Astrocyte (in vitro differentiated cells and primary cell): ENCODE measurements around the gene UBXN1. TPM values are rescaled to one million over a fixed set of nuclear protein-coding genes. Genes with fewer than 3 reads are reported as not detected.

Source experiments
- DNase-seq: peaks from one replicate; pipeline ENCODE4 v3.0.0-alpha.2; 2010; ENCODE audit warnings: low read depth
- FAIRE-seq: peaks from 2 replicates; lab custom pipeline; 2011; peaks lifted over from hg19 to GRCh38; lab: Jason Lieb, UNC
- H2AFZ ChIP-seq: 2 replicates; pipeline ENCODE4 v1.6.0; 2012; ENCODE audit warnings: low read depth, low read length, inconsistent platforms
- H3K27ac ChIP-seq: 2 replicates; pipeline ENCODE4 v1.5.1; 2011; ENCODE audit warnings: low read depth, low read length, inconsistent platforms
- H3K27me3 ChIP-seq: 2 replicates; pipeline ENCODE4 v1.6.0; 2011; ENCODE audit warnings: low read length, inconsistent platforms; ENCODE audit not compliant: insufficient read depth
- H3K36me3 ChIP-seq: 2 replicates; pipeline ENCODE4 v1.5.1; 2011; ENCODE audit warnings: low read length, inconsistent platforms; ENCODE audit not compliant: insufficient read depth
- H3K4me1 ChIP-seq: 2 replicates; pipeline ENCODE4 v1.5.1; 2011; ENCODE audit warnings: low read length, inconsistent platforms; ENCODE audit not compliant: insufficient read depth
- H3K4me2 ChIP-seq: 2 replicates; pipeline ENCODE4 v1.6.0; 2012; ENCODE audit warnings: low read length, inconsistent platforms
- H3K4me3 ChIP-seq: 2 replicates; pipeline ENCODE4 v1.5.1; 2011; ENCODE audit warnings: low read depth, mild to moderate bottlenecking, low read length, inconsistent platforms; ENCODE audit not compliant: insufficient read depth
- H3K79me2 ChIP-seq: 2 replicates; pipeline ENCODE4 v1.6.0; 2012; ENCODE audit warnings: mild to moderate bottlenecking, low read length, inconsistent platforms; ENCODE audit not compliant: insufficient read depth
- H3K9ac ChIP-seq: 2 replicates; pipeline ENCODE4 v1.6.0; 2012; ENCODE audit warnings: mild to moderate bottlenecking, low read length, inconsistent platforms
- H3K9me3 ChIP-seq: 2 replicates; pipeline ENCODE4 v1.5.1; 2012; ENCODE audit warnings: low read depth, mild to moderate bottlenecking, low read length, inconsistent platforms; ENCODE audit not compliant: insufficient read depth
- H4K20me1 ChIP-seq: 2 replicates; pipeline ENCODE4 v1.6.0; 2012; ENCODE audit warnings: low read length, inconsistent platforms; ENCODE audit not compliant: insufficient read depth
- H3K27ac Mint-ChIP-seq: one replicate; pipeline ENCODE4 v1.8.0; 2021; ENCODE audit warnings: mild to moderate bottlenecking, mixed read lengths; ENCODE audit not compliant: unreplicated experiment
- H3K27me3 Mint-ChIP-seq: one replicate; pipeline ENCODE4 v1.8.0; 2021; ENCODE audit warnings: low read depth, mixed read lengths; ENCODE audit not compliant: unreplicated experiment
- H3K36me3 Mint-ChIP-seq: one replicate; pipeline ENCODE4 v1.8.0; 2021; ENCODE audit warnings: low read depth, mixed read lengths; ENCODE audit not compliant: unreplicated experiment
- H3K4me1 Mint-ChIP-seq: one replicate; pipeline ENCODE4 v1.8.0; 2021; ENCODE audit warnings: low read depth, mixed read lengths; ENCODE audit not compliant: unreplicated experiment
- H3K4me3 Mint-ChIP-seq: one replicate; pipeline ENCODE4 v1.8.0; 2021; ENCODE audit warnings: mild to moderate bottlenecking, moderate library complexity, mixed read lengths; ENCODE audit not compliant: unreplicated experiment
- H3K9me3 Mint-ChIP-seq: one replicate; pipeline ENCODE4 v1.8.0; 2021; ENCODE audit warnings: mild to moderate bottlenecking, mixed read lengths; ENCODE audit not compliant: unreplicated experiment
- EZH2 ChIP-seq: IDR thresholded peaks from 2 replicates; pipeline ENCODE4 v1.6.1; 2012; ENCODE audit warnings: mild to moderate bottlenecking, low read length, inconsistent platforms; ENCODE audit not compliant: insufficient read depth
- total RNA-seq: library from RNA; stranded (reverse); gene quantifications from 2 replicates; pipeline ENCODE4 v1.2.1, GENCODE V29; 2021
- TF ChIP-seq, protein P1 (sequence below): IDR thresholded peaks from 2 replicates; pipeline ENCODE4 v1.5.1; 2011; ENCODE audit warnings: low read depth, mild to moderate bottlenecking, inconsistent platforms, low read length, moderate library complexity; ENCODE audit not compliant: insufficient read depth

Gene UBXN1
- total RNA-seq, 1 donor from 2014 or later = 80.0 TPM

DNA sequence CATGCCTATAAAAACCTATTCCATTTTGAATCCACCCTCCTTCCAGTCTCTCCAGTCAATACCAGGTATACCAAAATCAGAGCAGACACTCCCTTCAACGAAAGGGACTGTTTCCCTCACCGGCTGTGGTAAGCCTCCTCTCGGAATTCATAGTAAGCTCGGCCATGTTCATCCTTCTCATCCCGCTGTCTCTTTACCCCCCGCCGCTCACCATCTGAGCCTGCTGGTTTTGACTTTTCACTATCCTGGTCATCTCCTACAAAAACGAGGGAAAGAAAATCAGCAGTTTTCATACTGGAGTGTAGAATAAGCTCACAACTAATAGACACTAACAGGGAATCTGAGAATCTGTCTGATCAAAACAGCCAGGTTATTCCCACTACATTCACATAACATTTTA, 45.3 kb upstream of the UBXN1 start:
- H3K27ac Mint-ChIP-seq = peak overlapping the region; percentile 54
- Histone ChIP-seq H3K27ac (no peak overlapping the region), H3K36me3 (peaks cover 44% of the 10 kb centered on the region), H3K4me1 (peaks cover 11% of the 10 kb centered on the region), H3K9me3 (no peaks in the 10 kb centered on the region), H4K20me1 (peaks cover 68% of the 10 kb centered on the region), H2AFZ (no peak overlapping the region), H3K79me2 (peaks cover 81% of the 10 kb centered on the region), H3K27me3 (no peaks in the 10 kb centered on the region), H3K9ac (peak overlapping the region; percentile 93), H3K4me3 (peak overlapping the region; percentile 90), H3K4me2 (peak overlapping the region; percentile 98)
- no peaks in the 10 kb centered on the region for H3K9me3 Mint-ChIP-seq
- H3K27me3 Mint-ChIP-seq = no peaks in the 10 kb centered on the region
- DNase-seq (no peak), FAIRE-seq (no peak)
- H3K4me1 Mint-ChIP-seq = peaks cover 21% of the 10 kb centered on the region
- TF ChIP-seq EZH2 = no peak
- TF ChIP-seq, protein P1, sequence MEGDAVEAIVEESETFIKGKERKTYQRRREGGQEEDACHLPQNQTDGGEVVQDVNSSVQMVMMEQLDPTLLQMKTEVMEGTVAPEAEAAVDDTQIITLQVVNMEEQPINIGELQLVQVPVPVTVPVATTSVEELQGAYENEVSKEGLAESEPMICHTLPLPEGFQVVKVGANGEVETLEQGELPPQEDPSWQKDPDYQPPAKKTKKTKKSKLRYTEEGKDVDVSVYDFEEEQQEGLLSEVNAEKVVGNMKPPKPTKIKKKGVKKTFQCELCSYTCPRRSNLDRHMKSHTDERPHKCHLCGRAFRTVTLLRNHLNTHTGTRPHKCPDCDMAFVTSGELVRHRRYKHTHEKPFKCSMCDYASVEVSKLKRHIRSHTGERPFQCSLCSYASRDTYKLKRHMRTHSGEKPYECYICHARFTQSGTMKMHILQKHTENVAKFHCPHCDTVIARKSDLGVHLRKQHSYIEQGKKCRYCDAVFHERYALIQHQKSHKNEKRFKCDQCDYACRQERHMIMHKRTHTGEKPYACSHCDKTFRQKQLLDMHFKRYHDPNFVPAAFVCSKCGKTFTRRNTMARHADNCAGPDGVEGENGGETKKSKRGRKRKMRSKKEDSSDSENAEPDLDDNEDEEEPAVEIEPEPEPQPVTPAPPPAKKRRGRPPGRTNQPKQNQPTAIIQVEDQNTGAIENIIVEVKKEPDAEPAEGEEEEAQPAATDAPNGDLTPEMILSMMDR = no peak
- H3K36me3 Mint-ChIP-seq = peaks cover 28% of the 10 kb centered on the region
- H3K4me3 Mint-ChIP-seq = peak overlapping the region; percentile 93

DNA sequence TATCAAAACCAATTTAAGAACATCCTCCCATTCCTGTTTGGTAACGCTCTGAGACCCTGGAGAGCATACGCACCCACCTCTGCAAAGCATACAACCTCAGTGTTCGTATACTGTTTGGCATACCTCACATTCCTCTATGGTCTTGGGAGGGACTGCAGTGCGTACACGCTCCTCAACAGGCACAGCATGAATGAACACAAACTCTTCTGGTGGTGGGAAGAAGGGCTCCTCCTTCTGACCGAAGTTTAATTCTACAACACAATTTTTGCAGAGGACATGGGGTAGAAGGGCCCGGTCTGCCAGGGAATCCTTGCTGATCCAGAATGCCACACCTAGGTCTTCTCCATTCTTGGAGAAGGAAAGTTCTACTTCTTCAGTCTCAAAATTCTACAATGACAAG, 43.1 kb upstream of the UBXN1 start:
- Histone ChIP-seq H4K20me1 (peaks cover 78% of the 10 kb centered on the region), H3K9me3 (no peaks in the 10 kb centered on the region), H3K4me2 (no peak overlapping the region), H3K27ac (no peak overlapping the region), H3K9ac (no peak overlapping the region), H3K27me3 (no peaks in the 10 kb centered on the region), H2AFZ (no peak overlapping the region), H3K4me1 (peaks cover 11% of the 10 kb centered on the region), H3K4me3 (no peak overlapping the region), H3K36me3 (peaks cover 63% of the 10 kb centered on the region), H3K79me2 (peaks cover 90% of the 10 kb centered on the region)
- Mint-ChIP-seq H3K9me3 (no peaks in the 10 kb centered on the region), H3K27me3 (no peaks in the 10 kb centered on the region), H3K36me3 (peaks cover 36% of the 10 kb centered on the region), H3K27ac (peak overlapping the region; percentile 68), H3K4me1 (peaks cover 21% of the 10 kb centered on the region), H3K4me3 (peak overlapping the region; percentile 73)
- FAIRE-seq (no peak), DNase-seq (no peak)
- TF ChIP-seq, protein P1 = no peak
- no peak for TF ChIP-seq EZH2

DNA sequence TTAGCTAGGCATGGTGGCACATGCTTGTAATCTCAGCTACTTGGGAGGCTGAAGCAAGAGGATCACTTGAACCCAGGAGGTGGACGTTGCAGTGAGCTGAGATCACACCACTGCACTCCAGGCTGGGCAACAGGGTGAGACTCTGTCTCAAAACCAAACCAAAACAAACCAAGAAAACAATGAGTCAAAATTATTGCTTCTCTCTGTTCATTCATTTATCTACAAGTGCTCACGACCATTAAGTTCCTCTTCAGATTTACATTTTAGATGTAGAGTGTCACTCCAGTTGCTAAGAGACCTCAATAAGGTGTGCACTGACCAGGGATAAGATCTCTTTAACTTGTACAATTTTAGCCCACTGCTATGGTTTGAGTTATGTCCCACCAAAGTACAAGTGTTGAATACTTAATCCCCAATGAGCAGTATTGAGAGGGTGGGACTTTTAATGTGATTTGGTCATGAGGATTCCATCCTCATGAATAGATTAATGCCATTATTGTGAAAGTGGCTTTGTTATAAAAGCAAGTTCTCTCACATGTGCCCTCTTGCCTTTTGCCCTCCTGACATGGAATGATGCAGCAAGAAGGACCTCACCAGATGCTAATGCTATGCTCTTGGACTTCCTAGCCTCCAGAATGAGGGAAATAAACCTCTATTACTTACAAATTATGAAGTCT, 40.6 kb upstream of the UBXN1 start:
- Histone ChIP-seq H4K20me1 (peaks cover 63% of the 10 kb centered on the region), H3K4me3 (no peak overlapping the region), H3K9ac (no peak overlapping the region), H3K4me2 (no peak overlapping the region), H3K4me1 (peaks cover 6% of the 10 kb centered on the region), H3K27ac (no peak overlapping the region), H3K9me3 (no peaks in the 10 kb centered on the region), H3K36me3 (peaks cover 86% of the 10 kb centered on the region), H3K79me2 (peaks cover 88% of the 10 kb centered on the region), H2AFZ (no peak overlapping the region), H3K27me3 (no peaks in the 10 kb centered on the region)
- H3K27me3 Mint-ChIP-seq = no peaks in the 10 kb centered on the region
- H3K9me3 Mint-ChIP-seq = no peaks in the 10 kb centered on the region
- H3K4me1 Mint-ChIP-seq = peaks cover 18% of the 10 kb centered on the region
- H3K4me3 Mint-ChIP-seq = no peak overlapping the region
- peaks cover 43% of the 10 kb centered on the region for H3K36me3 Mint-ChIP-seq
- FAIRE-seq = no peak
- H3K27ac Mint-ChIP-seq = no peak overlapping the region
- TF ChIP-seq EZH2 = no peak
- TF ChIP-seq, protein P1 = no peak
- no peak for DNase-seq
